ENCODE data around the gene STIMATE.

- no peak for TF ChIP-seq CTCF (IDR thresholded peaks at IDR 0.05; ENCODE audit: low read depth, low read length, poor library complexity, severe bottlenecking)
- TF ChIP-seq EZH2phosphoT487 (IDR thresholded peaks at IDR 0.05; ENCODE audit: borderline replicate concordance, low read length), result no peak
These were observed 26.6 kb upstream of the STIMATE start for GRCh38 chr3:52923963-52924362.
